HCT116 (cell line): ENCODE results near the gene N4BP2.

Source experiments
- EGR1 ChIP-seq: IDR thresholded peaks from 2 replicates; pipeline ENCODE4 v1.6.1; 2012; ENCODE audit warnings: low read depth
- ELF1 ChIP-seq: IDR thresholded peaks from 2 replicates; pipeline ENCODE4 v1.6.1; 2012; ENCODE audit warnings: low read depth, borderline replicate concordance
- EZH2 ChIP-seq: fragments of 200-600 bp; sonication (generic); IDR thresholded peaks from 2 replicates; pipeline ENCODE4 v1.6.1; 2017; ENCODE audit warnings: antibody characterized with exemption, mixed run types
- POLR2A ChIP-seq: IDR thresholded peaks from 2 replicates; pipeline ENCODE4 v1.7.0; 2011; ENCODE audit warnings: borderline replicate concordance; ENCODE audit not compliant: insufficient read depth, insufficient read length; ENCODE audit errors: extremely low read depth
- POLR2AphosphoS5 ChIP-seq: IDR thresholded peaks from 2 replicates; pipeline ENCODE4 v1.6.1; 2011; ENCODE audit warnings: mild to moderate bottlenecking, low read depth, low read length, moderate library complexity
- RAD21 ChIP-seq: IDR thresholded peaks from 2 replicates; pipeline ENCODE4 v1.6.1; 2012; ENCODE audit warnings: low read depth, mild to moderate bottlenecking
- SIN3A ChIP-seq: IDR thresholded peaks from 2 replicates; pipeline ENCODE4 v1.6.1; 2012; ENCODE audit warnings: low read depth
- SP1 ChIP-seq: IDR thresholded peaks from 2 replicates; pipeline ENCODE4 v1.6.1; 2012; ENCODE audit warnings: low read depth
- TF ChIP-seq, protein P1 (sequence below): IDR thresholded peaks from 2 replicates; pipeline ENCODE4 v1.6.1; 2012
- TF ChIP-seq, protein P2 (sequence below), 3 experiments: fragments of 200-600 bp in 1 of 3; sonication (generic) in 1 of 3; IDR thresholded peaks in 2 of 3; conservative IDR thresholded peaks in 1 of 3; 2 replicates each; pipeline ENCODE4 v1.5.1; 2012 to 2017; ENCODE audit warnings: low read depth in 2 of 3, low read length in 2 of 3, antibody characterized with exemption in 1 of 3, borderline replicate concordance in 1 of 3, control low read depth in 1 of 3, mild to moderate bottlenecking in 1 of 3, mixed read lengths in 1 of 3, mixed run types in 1 of 3, moderate library complexity in 1 of 3; ENCODE audit not compliant: insufficient read depth in 1 of 3
- TF ChIP-seq, protein P3 (sequence below): IDR thresholded peaks from 2 replicates; pipeline ENCODE4 v1.6.1; 2011; ENCODE audit warnings: mild to moderate bottlenecking, low read length, moderate library complexity; ENCODE audit not compliant: insufficient replicate concordance; ENCODE audit errors: extremely low read depth

DNA sequence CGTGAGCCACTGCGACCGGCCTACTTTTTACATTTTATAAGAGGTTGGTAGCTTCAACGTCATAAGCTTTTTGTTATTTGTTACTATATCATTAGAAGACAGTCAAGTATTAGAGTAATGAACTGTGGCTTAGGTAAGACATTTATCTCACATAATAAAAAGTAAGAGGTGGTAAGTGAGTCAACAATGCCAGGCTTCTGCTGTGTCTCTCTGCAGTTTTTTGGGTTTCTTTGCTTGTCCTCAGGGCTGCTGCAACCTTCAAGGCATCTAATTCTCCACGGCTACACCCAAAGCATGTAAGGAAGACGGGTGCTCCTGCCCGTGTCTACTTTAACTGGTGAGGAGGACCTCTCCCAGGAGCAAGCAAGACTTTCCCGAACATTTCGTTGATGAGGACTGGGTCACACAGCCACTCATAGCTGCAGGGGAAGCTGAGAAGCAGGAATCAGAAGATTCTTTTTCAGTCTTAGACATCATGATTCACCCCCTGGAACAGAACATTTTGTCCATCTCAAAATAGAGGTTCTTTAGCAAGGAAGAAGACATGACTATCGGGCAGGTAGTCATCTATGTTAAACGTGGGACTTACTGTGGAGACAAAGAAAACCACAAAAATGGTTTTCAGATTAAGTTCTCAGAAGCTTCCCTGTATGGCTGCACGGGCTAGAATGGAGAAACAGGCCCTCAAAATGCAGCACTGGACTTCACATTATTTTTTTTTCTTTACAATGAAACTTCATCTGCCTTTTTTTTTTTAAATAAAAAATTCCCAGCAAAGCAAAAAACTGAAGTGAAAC lies 127.2 kb downstream of the N4BP2 start:
- TF ChIP-seq, protein P1, sequence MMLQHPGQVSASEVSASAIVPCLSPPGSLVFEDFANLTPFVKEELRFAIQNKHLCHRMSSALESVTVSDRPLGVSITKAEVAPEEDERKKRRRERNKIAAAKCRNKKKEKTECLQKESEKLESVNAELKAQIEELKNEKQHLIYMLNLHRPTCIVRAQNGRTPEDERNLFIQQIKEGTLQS: no peak
- no peak for TF ChIP-seq SIN3A
- TF ChIP-seq, protein P2, sequence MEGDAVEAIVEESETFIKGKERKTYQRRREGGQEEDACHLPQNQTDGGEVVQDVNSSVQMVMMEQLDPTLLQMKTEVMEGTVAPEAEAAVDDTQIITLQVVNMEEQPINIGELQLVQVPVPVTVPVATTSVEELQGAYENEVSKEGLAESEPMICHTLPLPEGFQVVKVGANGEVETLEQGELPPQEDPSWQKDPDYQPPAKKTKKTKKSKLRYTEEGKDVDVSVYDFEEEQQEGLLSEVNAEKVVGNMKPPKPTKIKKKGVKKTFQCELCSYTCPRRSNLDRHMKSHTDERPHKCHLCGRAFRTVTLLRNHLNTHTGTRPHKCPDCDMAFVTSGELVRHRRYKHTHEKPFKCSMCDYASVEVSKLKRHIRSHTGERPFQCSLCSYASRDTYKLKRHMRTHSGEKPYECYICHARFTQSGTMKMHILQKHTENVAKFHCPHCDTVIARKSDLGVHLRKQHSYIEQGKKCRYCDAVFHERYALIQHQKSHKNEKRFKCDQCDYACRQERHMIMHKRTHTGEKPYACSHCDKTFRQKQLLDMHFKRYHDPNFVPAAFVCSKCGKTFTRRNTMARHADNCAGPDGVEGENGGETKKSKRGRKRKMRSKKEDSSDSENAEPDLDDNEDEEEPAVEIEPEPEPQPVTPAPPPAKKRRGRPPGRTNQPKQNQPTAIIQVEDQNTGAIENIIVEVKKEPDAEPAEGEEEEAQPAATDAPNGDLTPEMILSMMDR (IDR thresholded peaks at IDR 0.05 in 2 of 3, conservative IDR thresholded peaks at IDR 0.05 in 1 of 3; ENCODE audit: borderline replicate concordance in 1 of 3, insufficient read depth in 1 of 3, low read depth in 2 of 3, low read length in 2 of 3): no peak
- TF ChIP-seq POLR2A: no peak
- TF ChIP-seq SP1: no peak
- no peak for TF ChIP-seq EGR1
- TF ChIP-seq POLR2AphosphoS5: no peak
- TF ChIP-seq ELF1: no peak
- TF ChIP-seq RAD21: no peak
- TF ChIP-seq, protein P3, sequence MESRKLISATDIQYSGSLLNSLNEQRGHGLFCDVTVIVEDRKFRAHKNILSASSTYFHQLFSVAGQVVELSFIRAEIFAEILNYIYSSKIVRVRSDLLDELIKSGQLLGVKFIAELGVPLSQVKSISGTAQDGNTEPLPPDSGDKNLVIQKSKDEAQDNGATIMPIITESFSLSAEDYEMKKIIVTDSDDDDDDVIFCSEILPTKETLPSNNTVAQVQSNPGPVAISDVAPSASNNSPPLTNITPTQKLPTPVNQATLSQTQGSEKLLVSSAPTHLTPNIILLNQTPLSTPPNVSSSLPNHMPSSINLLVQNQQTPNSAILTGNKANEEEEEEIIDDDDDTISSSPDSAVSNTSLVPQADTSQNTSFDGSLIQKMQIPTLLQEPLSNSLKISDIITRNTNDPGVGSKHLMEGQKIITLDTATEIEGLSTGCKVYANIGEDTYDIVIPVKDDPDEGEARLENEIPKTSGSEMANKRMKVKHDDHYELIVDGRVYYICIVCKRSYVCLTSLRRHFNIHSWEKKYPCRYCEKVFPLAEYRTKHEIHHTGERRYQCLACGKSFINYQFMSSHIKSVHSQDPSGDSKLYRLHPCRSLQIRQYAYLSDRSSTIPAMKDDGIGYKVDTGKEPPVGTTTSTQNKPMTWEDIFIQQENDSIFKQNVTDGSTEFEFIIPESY: no peak
- TF ChIP-seq EZH2: no peak
